RWPE2 (cell line): ENCODE measurements around the gene SERPINA5.

Source experiments
- ATAC-seq: fragments of 200-7000 bp; cut with Tn5 transposase; 3 replicates; pipeline ENCODE4 v1.9.1; 2021; ENCODE audit warnings: low read depth
- DNase-seq: peaks from one replicate; pipeline ENCODE4 v3.0.0-alpha.2; 2020; ENCODE audit warnings: low spot score
- H3K27ac ChIP-seq: fragments of 450-650 bp; 2 replicates; pipeline ENCODE4 v1.5.1; 2017; ENCODE audit warnings: mild to moderate bottlenecking; ENCODE audit not compliant: poor library complexity, severe bottlenecking
- H3K27me3 ChIP-seq: fragments of 250-450 bp; sonication (Bioruptor Pico); 2 replicates; pipeline ENCODE4 v1.5.1; 2021; ENCODE audit warnings: mild to moderate bottlenecking, moderate library complexity; ENCODE audit not compliant: insufficient read depth, poor library complexity, severe bottlenecking
- H3K36me3 ChIP-seq: fragments of 250-450 bp; sonication (Bioruptor Pico); 2 replicates; pipeline ENCODE4 v1.5.1; 2020; ENCODE audit warnings: low read depth, mild to moderate bottlenecking, moderate library complexity
- H3K4me1 ChIP-seq: fragments of 250-450 bp; sonication (Bioruptor Pico); 2 replicates; pipeline ENCODE4 v1.5.1; 2021; ENCODE audit warnings: mild to moderate bottlenecking, moderate library complexity; ENCODE audit not compliant: insufficient read depth, poor library complexity, severe bottlenecking
- H3K4me3 ChIP-seq: fragments of 250-450 bp; sonication (Bioruptor Pico); 2 replicates; pipeline ENCODE4 v1.5.1; 2021; ENCODE audit warnings: mild to moderate bottlenecking, moderate library complexity; ENCODE audit not compliant: severe bottlenecking
- H3K9me3 ChIP-seq: fragments of 250-450 bp; sonication (Bioruptor Pico); 2 replicates; pipeline ENCODE4 v1.5.1; 2021; ENCODE audit warnings: mild to moderate bottlenecking, moderate library complexity; ENCODE audit not compliant: severe bottlenecking
- CTCF ChIP-seq: fragments of 450-650 bp; IDR thresholded peaks from one replicate; pipeline ENCODE4 v1.5.1; 2017; ENCODE audit warnings: mild to moderate bottlenecking, moderate library complexity; ENCODE audit not compliant: poor library complexity, severe bottlenecking

SERPINA5 gene

GRCh38 chr14:94615254-94615653 lies 34.0 kb downstream of the SERPINA5 start:
- no peak overlapping the region for H3K4me3 ChIP-seq
- no peak for DNase-seq
- H3K27ac ChIP-seq: no peak overlapping the region
- no peak for ATAC-seq
- no peaks in the 10 kb centered on the region for H3K27me3 ChIP-seq
- no peak for TF ChIP-seq CTCF
- H3K4me1 ChIP-seq: peaks cover 23% of the 10 kb centered on the region
- H3K36me3 ChIP-seq: no peaks in the 10 kb centered on the region
- peaks cover 8% of the 10 kb centered on the region for H3K9me3 ChIP-seq

- no peaks in the 10 kb centered on the region for H3K36me3 ChIP-seq
- ATAC-seq: no peak
- H3K4me3 ChIP-seq: no peak overlapping the region
- peaks cover 16% of the 10 kb centered on the region for H3K4me1 ChIP-seq
- no peak for TF ChIP-seq CTCF
- peaks cover 8% of the 10 kb centered on the region for H3K9me3 ChIP-seq
- no peak overlapping the region for H3K27ac ChIP-seq
- no peaks in the 10 kb centered on the region for H3K27me3 ChIP-seq
- no peak for DNase-seq
These were observed 34.8 kb downstream of the SERPINA5 start for GRCh38 chr14:94615823-94616570.

- TF ChIP-seq CTCF: no peak
- ATAC-seq: no peak
- no peak overlapping the region for H3K4me3 ChIP-seq
- no peaks in the 10 kb centered on the region for H3K36me3 ChIP-seq
- no peaks in the 10 kb centered on the region for H3K27me3 ChIP-seq
- peaks cover 8% of the 10 kb centered on the region for H3K4me1 ChIP-seq
- DNase-seq: no peak
- H3K27ac ChIP-seq: no peak overlapping the region
- H3K9me3 ChIP-seq: peaks cover 8% of the 10 kb centered on the region
These were observed 36.2 kb downstream of the SERPINA5 start for GRCh38 chr14:94617366-94617941.

GRCh38 chr14:94617988-94618822 lies 37.0 kb downstream of the SERPINA5 start:
- no peak for ATAC-seq
- Histone ChIP-seq H3K4me1 (peaks cover under 1% of the 10 kb centered on the region), H3K27ac (no peak overlapping the region)

More at GRCh38 chr14:94617988-94618822, 37.0 kb downstream of the SERPINA5 start:
- Histone ChIP-seq H3K36me3 (no peaks in the 10 kb centered on the region), H3K9me3 (peaks cover 8% of the 10 kb centered on the region), H3K4me3 (no peak overlapping the region), H3K27me3 (no peaks in the 10 kb centered on the region)
- TF ChIP-seq CTCF: no peak
- no peak for DNase-seq
